K562 (cell line): ENCODE results near the gene ITPR1. TPM values are rescaled to one million over a fixed set of nuclear protein-coding genes. Genes with fewer than 3 reads are reported as not detected.

Experiments used
- ARID1B ChIP-seq: fragments of 450-650 bp; IDR thresholded peaks from 2 replicates; pipeline ENCODE4 v1.6.1; 2016; ENCODE audit warnings: antibody characterized with exemption, mild to moderate bottlenecking, inconsistent platforms
- BRD9 ChIP-seq: fragments of 450-650 bp; IDR thresholded peaks from 2 replicates; pipeline ENCODE4 v1.6.1; 2018; ENCODE audit warnings: low read depth; ENCODE audit not compliant: partially characterized antibody
- CBX5 ChIP-seq: IDR thresholded peaks from 2 replicates; pipeline ENCODE4 v1.6.1; 2014; ENCODE audit warnings: low read depth, borderline replicate concordance
- CREB1 ChIP-seq, 2 experiments: sonication (generic) in 1 of 2; formaldehyde crosslinking in 1 of 2; IDR thresholded peaks; 2 replicates each; pipeline versions ENCODE4 v1.6.1 to v1.8.0; 2012 to 2022; ENCODE audit warnings: inconsistent platforms in 1 of 2, mild to moderate bottlenecking in 1 of 2, missing genetic modification reagents in 1 of 2, moderate library complexity in 1 of 2
- DMBX1 ChIP-seq: fragments of 250-450 bp; sonication (Bioruptor Pico); IDR thresholded peaks from 2 replicates; pipeline ENCODE4 v1.8.0; 2022; ENCODE audit warnings: inconsistent platforms, mild to moderate bottlenecking, moderate library complexity, borderline replicate concordance
- E2F3 ChIP-seq: fragments of 250-450 bp; sonication (Bioruptor Pico); IDR thresholded peaks from 2 replicates; pipeline ENCODE4 v1.4.0; 2020; ENCODE audit warnings: mild to moderate bottlenecking
- EP400 ChIP-seq: fragments of 450-650 bp; IDR thresholded peaks from 2 replicates; pipeline ENCODE4 v1.6.1; 2017; ENCODE audit warnings: antibody characterized with exemption, mild to moderate bottlenecking, moderate library complexity
- FOSL1 ChIP-seq: fragments of 200-800 bp; sonication (Bioruptor generic); conservative IDR thresholded peaks from 2 replicates; pipeline ENCODE4 v1.6.1; 2016; ENCODE audit warnings: missing genetic modification characterization, missing compliant biosample characterization
- GTF2E2 ChIP-seq: fragments of 200-800 bp; sonication (Bioruptor generic); IDR thresholded peaks from 2 replicates; pipeline ENCODE4 v1.6.1; 2016; ENCODE audit warnings: missing genetic modification characterization, missing compliant biosample characterization
- HDAC3 ChIP-seq: fragments of 450-650 bp; IDR thresholded peaks from 2 replicates; pipeline ENCODE4 v1.6.1; 2018; ENCODE audit warnings: borderline replicate concordance, mild to moderate bottlenecking, moderate library complexity; ENCODE audit not compliant: partially characterized antibody
- KLF6 ChIP-seq: fragments of 250-450 bp; sonication (Bioruptor Pico); IDR thresholded peaks from 2 replicates; pipeline ENCODE4 v1.4.0; 2020; ENCODE audit warnings: mild to moderate bottlenecking, moderate library complexity, borderline replicate concordance
- L3MBTL2 ChIP-seq: fragments of 450-650 bp; IDR thresholded peaks from 2 replicates; pipeline ENCODE4 v1.6.1; 2016; ENCODE audit warnings: mild to moderate bottlenecking, moderate library complexity
- MAZ ChIP-seq, 2 experiments: fragments of 450-650 bp in 1 of 2; sonication (generic) in 1 of 2; formaldehyde crosslinking; IDR thresholded peaks in 1 of 2; conservative IDR thresholded peaks in 1 of 2; 2 replicates each; pipeline versions ENCODE4 v1.4.0 to v1.5.0; 2020; ENCODE audit warnings: mild to moderate bottlenecking in 1 of 2, missing genetic modification reagents in 1 of 2
- NR2C2 ChIP-seq, 2 experiments: fragments of 200-800 bp in 1 of 2; sonication (Bioruptor generic) in 1 of 2; sonication (generic) in 1 of 2; formaldehyde crosslinking in 1 of 2; IDR thresholded peaks; 2 replicates each; pipeline versions ENCODE4 v1.6.1 to v1.8.0; 2016 to 2022; ENCODE audit warnings: mild to moderate bottlenecking in 1 of 2, missing compliant biosample characterization in 1 of 2, missing genetic modification characterization in 1 of 2, missing genetic modification reagents in 1 of 2
- POLR2H ChIP-seq: IDR thresholded peaks from 2 replicates; pipeline ENCODE4 v1.6.1; 2016; ENCODE audit warnings: missing genetic modification characterization, low read depth, mild to moderate bottlenecking, control low read depth, missing compliant biosample characterization, moderate library complexity
- RBFOX2 ChIP-seq: fragments of 200-400 bp; formaldehyde crosslinking; IDR thresholded peaks from 2 replicates; pipeline ENCODE4 v1.6.1; 2017; ENCODE audit warnings: low read depth, mild to moderate bottlenecking, low read length, moderate library complexity
- RUNX1 ChIP-seq: sonication (generic); IDR thresholded peaks from 2 replicates; pipeline ENCODE4 v1.6.1; 2016; ENCODE audit warnings: antibody characterized with exemption, low read depth
- SMAD4 ChIP-seq: fragments of 250-450 bp; sonication (Bioruptor Pico); conservative IDR thresholded peaks from 2 replicates; pipeline ENCODE4 v1.8.0; 2021; ENCODE audit warnings: inconsistent platforms, mild to moderate bottlenecking, moderate library complexity
- U2AF1 ChIP-seq: fragments of 200-400 bp; formaldehyde crosslinking; optimal IDR thresholded peaks from 2 replicates; pipeline ENCODE3; 2017; ENCODE audit warnings: mild to moderate bottlenecking, low read depth, low read length, moderate library complexity
- ZEB2 ChIP-seq: fragments of 450-650 bp; IDR thresholded peaks from 2 replicates; pipeline ENCODE4 v1.6.1; 2016
- ZNF224 ChIP-seq: sonication (generic); formaldehyde crosslinking; IDR thresholded peaks from 2 replicates; pipeline ENCODE4 v1.8.0; 2022; ENCODE audit warnings: mild to moderate bottlenecking, missing genetic modification reagents
- ZNF232 ChIP-seq: sonication (generic); formaldehyde crosslinking; IDR thresholded peaks from 2 replicates; pipeline ENCODE4 v1.8.0; 2022; ENCODE audit warnings: mild to moderate bottlenecking, missing genetic modification reagents
- ZNF644 ChIP-seq: fragments of 200-800 bp; sonication (Bioruptor generic); IDR thresholded peaks from 2 replicates; pipeline ENCODE4 v1.6.1; 2016; ENCODE audit warnings: low read depth, missing genetic modification characterization, missing compliant biosample characterization
- ZSCAN32 ChIP-seq: fragments of 450-650 bp; formaldehyde crosslinking; IDR thresholded peaks from 2 replicates; pipeline ENCODE4 v1.4.0; 2020; ENCODE audit warnings: mild to moderate bottlenecking, moderate library complexity
- polyA plus RNA-seq, 8 experiments: library from polyadenylated mRNA; depleted of rRNA in 4 of 8; stranded (reverse) in 5 of 8; unstranded in 3 of 8; fragments of >200 nt; fragmentation: Nextera tagmentation in 2 of 8; fragmentation: Illumina TruSeq in 1 of 8; extraction: Ambion mirVana in 2 of 8; extraction: Trizol in 1 of 8; gene quantifications; 2 replicates each; pipeline versions ENCODE4 v1.2.1 to v1.2.3, GENCODE V29; 2011 to 2014; ENCODE audit warnings: inconsistent platforms in 1 of 8, missing spikeins in 1 of 8
- total RNA-seq, 7 experiments: library from RNA; depleted of rRNA in 6 of 7; stranded (reverse); fragments of >200 nt in 6 of 7; fragmentation: Illumina TruSeq in 2 of 7; extraction: Trizol in 2 of 7; gene quantifications; 2 replicates each; pipeline versions ENCODE4 v1.2.1 to v1.2.3, GENCODE V29; 2011 to 2021; ENCODE audit warnings: low replicate concordance in 1 of 7

The ITPR1 gene
- total and polyA plus RNA-seq, 9 of the 15 experiments (the other 6 are each of a cell fraction or from before 2014, with no cell fraction given) = 22.4 to 40.0 (median 27.4) TPM

DNA sequence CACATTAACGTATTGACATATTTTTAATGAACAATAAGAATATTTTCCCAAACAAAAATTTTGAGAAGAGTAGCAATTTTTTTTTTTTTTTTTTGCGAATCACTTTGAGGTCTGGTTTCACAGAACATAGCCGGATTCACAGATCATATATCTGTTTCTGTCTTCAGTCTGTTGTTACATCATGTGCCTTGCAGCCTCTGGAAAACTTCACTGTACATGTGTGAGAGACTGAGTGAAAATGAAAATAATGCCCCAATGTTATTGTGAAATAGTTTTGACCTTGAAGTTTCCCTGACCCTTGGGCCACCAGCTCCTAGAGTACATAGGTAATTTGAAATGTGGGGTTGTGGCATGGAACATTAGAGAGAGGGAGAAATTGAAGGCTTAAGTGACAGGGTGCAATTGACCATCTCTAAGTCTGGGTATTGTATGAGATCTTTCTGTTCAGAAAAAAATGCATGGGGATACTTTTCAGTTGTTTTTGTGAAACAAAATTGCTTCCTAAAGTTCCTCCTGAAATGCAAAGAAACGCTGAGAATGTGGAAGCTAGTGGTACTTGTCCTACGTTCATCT is 14.0 kb downstream of the ITPR1 start (continued):
- TF ChIP-seq RUNX1 (no peak), DMBX1 (CRISPR knock-in tag) (peak; percentile 65; the same call in 1 of the 2 replicates), ZEB2 (peak; percentile 13; the same call in 1 of the 2 replicates), GTF2E2 (peak; percentile 48; the same call in 1 of the 2 replicates), U2AF1 (no peak), ZSCAN32 (peak; percentile 69; the same call in 1 of the 2 replicates), ZNF224 (no peak), POLR2H (peak; percentile 84; the same call in 1 of the 2 replicates), ZNF232 (CRISPR knock-in tag) (no peak), NR2C2 (CRISPR knock-in tag; IDR thresholded peaks at IDR 0.05) (no peak), NR2C2 (tag; IDR thresholded peaks at IDR 0.05) (peak; percentile 78; the same call in 1 of the 2 replicates), CREB1 (IDR thresholded peaks at IDR 0.05) (no peak), CREB1 (CRISPR knock-in tag; IDR thresholded peaks at IDR 0.05) (no peak), L3MBTL2 (peak; percentile 56), MAZ (CRISPR knock-in tag; conservative IDR thresholded peaks at IDR 0.05 in 1 of 2, IDR thresholded peaks at IDR 0.05 in 1 of 2) (no peak), FOSL1 (0 out of 2 replicates have a peak, but pooled peaks have one; percentile 6), E2F3 (CRISPR knock-in tag) (no peak), EP400 (peak; percentile 59), CBX5 (no peak), ARID1B (peak; percentile 19; the same call in 1 of the 2 replicates), RBFOX2 (peak; percentile 22; the same call in 1 of the 2 replicates), HDAC3 (peak; percentile 12), BRD9 (peak; percentile 77), ZNF644 (tag) (peak; percentile 58), SMAD4 (peak; percentile 55), KLF6 (CRISPR knock-in tag) (peak; percentile 83)
